Naive thymus-derived CD4-positive, alpha-beta T cell (primary cell): Measurements from ENCODE around the gene NAA16. TPM values are rescaled to one million over a fixed set of nuclear protein-coding genes. Genes with fewer than 3 reads are reported as not detected.
"Not testable (repeated sequence)": the region's sequence is repeated elsewhere in the genome, so short reads cannot be mapped to it uniquely, and the experiment has no call there.

ENCODE experiments used
- ATAC-seq: fragments of 150-1000 bp; cut with Tn5 transposase; 2 replicates; pipeline ENCODE4 v1.10.0; 2021; ENCODE audit warnings: mild to moderate bottlenecking, moderate library complexity
- CTCF ChIA-PET: fragments of 350-600 bp; sonication (Branson Sonifier 250); formaldehyde crosslinking; loops from one replicate; lab custom pipeline; 2021; ENCODE audit warnings: antibody characterized with exemption; lab: Charles Lee
- POLR2A ChIA-PET: fragments of 350-600 bp; sonication (Branson Sonifier 250); formaldehyde crosslinking; loops from one replicate; lab custom pipeline; 2021; ENCODE audit warnings: antibody characterized with exemption, inconsistent platforms; lab: Charles Lee
- DNase-seq, 9 donors: peaks; one replicate each; pipeline versions ENCODE4 v3.0.0 to v3.0.0-alpha.2; 2020 to 2022; ENCODE audit warnings: mixed read lengths in 1 of 9
- H3K27ac ChIP-seq: one replicate; pipeline ENCODE4 v1.7.0; 2013; ENCODE audit warnings: mild to moderate bottlenecking, low read depth, low read length, moderate library complexity
- H3K27me3 ChIP-seq, 2 donors: one replicate each; pipeline ENCODE4 v1.7.0; 2013; ENCODE audit warnings: low read length in 2 of 2, mild to moderate bottlenecking in 2 of 2, moderate library complexity in 2 of 2; ENCODE audit not compliant: control insufficient read depth in 2 of 2, insufficient read depth in 2 of 2
- H3K36me3 ChIP-seq, 3 experiments: 1 replicate in 2 of 3; 2 replicates in 1 of 3; pipeline ENCODE4 v1.7.0; 2013; ENCODE audit warnings: low read length in 3 of 3, mild to moderate bottlenecking in 3 of 3, moderate library complexity in 1 of 3; ENCODE audit not compliant: insufficient read depth in 3 of 3, control insufficient read depth in 2 of 3
- H3K4me1 ChIP-seq, 2 donors: one replicate each; pipeline ENCODE4 v1.7.0; 2013; ENCODE audit warnings: low read length in 2 of 2, mild to moderate bottlenecking in 2 of 2, moderate library complexity in 1 of 2; ENCODE audit not compliant: control insufficient read depth in 2 of 2, insufficient read depth in 2 of 2
- H3K4me3 ChIP-seq: 2 replicates; pipeline ENCODE4 v1.7.0; 2013; ENCODE audit warnings: mild to moderate bottlenecking, low read length
- H3K9me3 ChIP-seq, 3 experiments: 1 replicate in 2 of 3; 2 replicates in 1 of 3; pipeline ENCODE4 v1.7.0; 2013; ENCODE audit warnings: low read length in 3 of 3; ENCODE audit not compliant: control insufficient read depth in 2 of 3
- H3K27ac Mint-ChIP-seq, 9 donors: one replicate each; pipeline ENCODE4 v1.8.0; 2020 to 2022; ENCODE audit warnings: mixed read lengths in 9 of 9, mild to moderate bottlenecking in 8 of 9, moderate library complexity in 5 of 9, inconsistent platforms in 2 of 9
- H3K27me3 Mint-ChIP-seq, 5 donors: one replicate each; pipeline ENCODE4 v1.8.0; 2021 to 2022; ENCODE audit warnings: mixed read lengths in 5 of 5, mild to moderate bottlenecking in 1 of 5
- H3K36me3 Mint-ChIP-seq, 5 donors: one replicate each; pipeline ENCODE4 v1.8.0; 2020 to 2022; ENCODE audit warnings: mixed read lengths in 5 of 5, mild to moderate bottlenecking in 3 of 5, inconsistent platforms in 1 of 5
- H3K4me1 Mint-ChIP-seq, 7 donors: one replicate each; pipeline ENCODE4 v1.8.0; 2020 to 2022; ENCODE audit warnings: mixed read lengths in 7 of 7, mild to moderate bottlenecking in 3 of 7, inconsistent platforms in 1 of 7
- H3K4me3 Mint-ChIP-seq, 10 donors: one replicate each; pipeline ENCODE4 v1.8.0; 2020 to 2022; ENCODE audit warnings: mild to moderate bottlenecking in 10 of 10, mixed read lengths in 10 of 10, moderate library complexity in 6 of 10, inconsistent platforms in 2 of 10
- H3K9me3 Mint-ChIP-seq, 11 donors: one replicate each; pipeline ENCODE4 v1.8.0; 2020 to 2022; ENCODE audit warnings: mixed read lengths in 11 of 11, mild to moderate bottlenecking in 4 of 11, inconsistent platforms in 1 of 11, moderate library complexity in 1 of 11
- intact Hi-C, 2 donors: fragments of 100-400 bp; cut with micrococcal nuclease; formaldehyde crosslinking; loops; one replicate each; pipeline ENCODE4 v1.15.1; 2023
- polyA plus RNA-seq, 2 donors: library from polyadenylated mRNA; unstranded; fragments of 300-500 nt; fragmentation: Illumina TruSeq; gene quantifications; one replicate each; pipeline ENCODE4 v1.2.3, GENCODE V29; 2021
- total RNA-seq, 6 experiments: library from RNA in 5 of 6; stranded (reverse) in 5 of 6; gene quantifications; 1 replicate in 5 of 6; 2 replicates in 1 of 6; pipeline ENCODE4 v1.2.3 and lab custom pipeline; 2021 to 2026

Gene NAA16
- total and polyA plus RNA-seq, 7 experiments from 2014 or later, result 15.8 to 99.6 (median 49.4) TPM

DNA sequence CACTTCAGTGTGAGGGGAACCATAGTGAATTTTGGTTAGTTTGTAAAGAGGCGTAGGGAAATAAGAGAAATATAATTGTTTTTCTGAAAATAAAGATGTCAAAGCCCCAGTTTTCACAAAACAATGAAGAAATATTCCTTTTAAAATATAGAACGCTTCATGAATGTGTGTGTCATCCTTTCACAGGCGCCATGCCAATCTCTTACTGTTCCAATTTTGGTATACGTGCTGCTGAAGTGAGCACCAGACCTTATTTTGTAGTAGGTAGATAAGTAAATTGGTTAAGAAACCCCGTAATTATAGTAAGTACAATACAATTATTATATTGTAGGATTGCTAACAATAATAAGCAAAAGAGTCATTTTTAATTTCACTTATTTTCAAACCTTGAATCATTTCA, 43.3 kb downstream of the NAA16 start:
- peak overlapping the region in 2 of 10 donors; percentile 29 to 78 for H3K4me3 Mint-ChIP-seq
- POLR2A ChIA-PET, result interaction anchor here (0.9 to 1.0 kb wide), 2 partner anchors 26 to 105 kb away, joined by 3 to 5 read pairs; no protein-coding TSS in a partner anchor
- intact Hi-C loops, result loop anchor here (5.0 kb wide), 2 partner anchors 33 to 363 kb away; no protein-coding TSS in a partner anchor
- H3K27ac Mint-ChIP-seq, result peak overlapping the region in 8 of 9 donors; percentile 58 to 96 (median 90)
- Histone ChIP-seq H3K4me3 (no peak overlapping the region), H3K27ac (no peak overlapping the region), H3K9me3 (no peaks in the 10 kb centered on the region), H3K36me3 (no peaks in the 10 kb centered on the region), H3K4me1 (peaks cover 36 to 63% of the 10 kb centered on the region in 2 donors), H3K27me3 (no peaks in the 10 kb centered on the region)
- H3K27me3 Mint-ChIP-seq, result no peaks in the 10 kb centered on the region
- H3K36me3 Mint-ChIP-seq, result peaks cover 0 to 30% (median 18%) of the 10 kb centered on the region in 5 donors
- CTCF ChIA-PET, result interaction anchor here (0.6 to 1.1 kb wide), 4 partner anchors 21 to 314 kb away, joined by 3 to 6 read pairs (median 3); no protein-coding TSS in a partner anchor
- H3K9me3 Mint-ChIP-seq, result no peaks in the 10 kb centered on the region
- no peak for ATAC-seq
- peaks cover 28 to 73% (median 62%) of the 10 kb centered on the region in 7 donors for H3K4me1 Mint-ChIP-seq
- DNase-seq, result no peak

DNA sequence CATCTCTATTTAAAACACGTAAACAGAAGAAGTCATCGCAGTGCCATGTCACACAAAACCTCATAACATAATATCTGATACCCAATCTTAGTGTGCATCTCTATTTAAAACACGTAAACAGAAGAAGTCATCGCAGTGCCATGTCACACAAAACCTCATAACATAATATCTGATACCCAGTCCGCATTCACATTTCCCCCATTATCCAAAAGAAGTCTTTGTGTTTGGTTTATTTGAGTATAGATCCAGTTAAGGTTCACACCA, 45.2 kb downstream of the NAA16 start:
- not testable (repeated sequence) for H3K9me3 ChIP-seq, H3K27me3 ChIP-seq, H3K9me3 Mint-ChIP-seq, DNase-seq, H3K27me3 Mint-ChIP-seq, H3K36me3 ChIP-seq
- Mint-ChIP-seq H3K27ac (peak overlapping the region; percentile 91 to 98 (median 96)), H3K4me1 (peaks cover 31 to 84% (median 72%) of the 10 kb centered on the region in 7 donors), H3K36me3 (peaks cover 0 to 43% (median 29%) of the 10 kb centered on the region in 5 donors), H3K4me3 (peak overlapping the region; percentile 66 to 87 (median 79))
- Histone ChIP-seq H3K4me1 (peaks cover 36 to 69% of the 10 kb centered on the region in 2 donors), H3K4me3 (peak overlapping the region; percentile 14), H3K27ac (peak overlapping the region; percentile 83)
- POLR2A ChIA-PET, result interaction anchor here (1.0 to 1.9 kb wide), 8 partner anchors 10 to 229 kb away, joined by 3 to 19 read pairs (median 4); no protein-coding TSS in a partner anchor
- intact Hi-C loops, result loop anchor here (1.0 to 5.0 kb wide), 10 partner anchors 24 to 691 kb away; partner anchors contain the start of genes DGKH (in 1 of the 2), KBTBD6 (in 1 of the 2) and VWA8 (in 1 of the 2)
- peak; percentile 6 for ATAC-seq
- CTCF ChIA-PET, result interaction anchor here (1.1 to 1.9 kb wide), 4 partner anchors 21 to 296 kb away, joined by 4 to 7 read pairs (median 5); no protein-coding TSS in a partner anchor

DNA sequence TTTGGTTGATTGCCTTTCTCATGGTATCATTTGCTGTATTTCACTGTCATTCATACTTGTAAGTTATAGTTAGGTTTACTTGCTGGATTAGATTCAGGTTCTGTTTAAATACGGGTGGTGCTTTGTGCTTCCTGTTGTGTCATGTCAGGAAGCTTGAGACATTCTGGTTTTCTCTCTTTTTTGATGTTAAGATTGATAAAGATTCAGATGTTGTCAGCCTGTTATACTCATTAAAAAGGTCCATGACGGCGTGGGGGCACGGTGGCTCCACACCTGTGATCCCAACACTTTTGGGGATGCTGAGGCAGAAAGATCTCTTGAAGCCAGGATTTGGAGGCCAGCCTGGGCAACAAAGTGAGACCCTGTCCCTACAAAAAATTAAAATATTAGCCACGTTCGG, 45.7 kb downstream of the NAA16 start:
- Mint-ChIP-seq H3K27me3 (no peaks in the 10 kb centered on the region), H3K27ac (peak overlapping the region; percentile 91 to 98 (median 96)), H3K4me1 (peaks cover 31 to 88% (median 76%) of the 10 kb centered on the region in 7 donors), H3K9me3 (no peaks in the 10 kb centered on the region), H3K36me3 (peaks cover 1 to 48% (median 34%) of the 10 kb centered on the region in 5 donors), H3K4me3 (peak overlapping the region; percentile 66 to 87 (median 78))
- DNase-seq (peak in 7 of 9 donors; percentile 58 to 74 (median 71)), ATAC-seq (peak; percentile 83)
- intact Hi-C loops, result loop anchor here (1.0 to 5.0 kb wide), 12 partner anchors 9 to 691 kb away; partner anchors contain the start of genes DGKH (in 1 of the 2), KBTBD6 (in 1 of the 2), RGCC (in 1 of the 2) and VWA8 (in 1 of the 2)
- Histone ChIP-seq H3K36me3 (peaks cover 0 to 7% (median 5%) of the 10 kb centered on the region in 3 experiments), H3K27ac (peak overlapping the region; percentile 83), H3K27me3 (no peaks in the 10 kb centered on the region), H3K4me3 (peak overlapping the region; percentile 14), H3K4me1 (peaks cover 36 to 69% of the 10 kb centered on the region in 2 donors), H3K9me3 (no peaks in the 10 kb centered on the region)
- ChIA-PET POLR2A (interaction anchor here (0.6 to 1.9 kb wide), 15 partner anchors 10 to 295 kb away, joined by 3 to 19 read pairs (median 4); partner anchors contain the start of gene RGCC), CTCF (interaction anchor here (0.9 to 1.9 kb wide), 7 partner anchors 11 to 296 kb away, joined by 3 to 7 read pairs (median 5); no protein-coding TSS in a partner anchor)

DNA sequence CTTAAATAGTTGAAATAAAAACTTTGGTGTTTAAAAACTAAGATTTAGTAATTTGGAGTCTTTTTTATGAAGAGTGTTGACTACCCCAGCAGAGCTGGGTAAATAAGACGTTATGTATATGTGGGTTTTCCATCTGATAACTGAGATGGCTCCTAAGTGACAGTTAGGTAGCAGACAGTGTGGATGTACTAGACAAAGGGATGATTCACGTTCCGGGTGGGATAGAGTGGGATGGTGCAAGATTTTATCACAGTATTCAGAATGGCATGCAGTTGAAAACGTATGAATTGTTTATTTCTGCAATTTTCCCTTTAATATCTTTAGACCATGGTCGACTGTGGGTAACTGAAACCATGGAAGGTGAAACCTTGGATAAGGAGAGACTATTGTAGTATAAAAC, 50.4 kb downstream of the NAA16 start:
- peaks cover 20 to 86% (median 75%) of the 10 kb centered on the region in 7 donors for H3K4me1 Mint-ChIP-seq
- CTCF ChIA-PET, result no interaction called here
- no peaks in the 10 kb centered on the region for H3K9me3 Mint-ChIP-seq
- H3K4me3 Mint-ChIP-seq, result no peak overlapping the region
- H3K4me1 ChIP-seq, result peaks cover 15 to 33% of the 10 kb centered on the region in 2 donors
- DNase-seq (no peak), ATAC-seq (no peak)
- intact Hi-C loops, result no loop called here
- POLR2A ChIA-PET, result interaction anchor here (0.6 kb wide), 2 partner anchors 40 to 541 kb away, joined by 3 read pairs; no protein-coding TSS in a partner anchor
- H3K36me3 ChIP-seq, result peaks cover 12 to 29% (median 18%) of the 10 kb centered on the region in 3 experiments
- no peak overlapping the region for H3K4me3 ChIP-seq
- H3K36me3 Mint-ChIP-seq, result peaks cover 18 to 72% (median 51%) of the 10 kb centered on the region in 5 donors
- no peaks in the 10 kb centered on the region for H3K9me3 ChIP-seq
- H3K27me3 Mint-ChIP-seq, result no peaks in the 10 kb centered on the region
- peak overlapping the region in 7 of 9 donors; percentile 10 to 89 (median 49) for H3K27ac Mint-ChIP-seq
- no peaks in the 10 kb centered on the region for H3K27me3 ChIP-seq
- H3K27ac ChIP-seq, result no peak overlapping the region

DNA sequence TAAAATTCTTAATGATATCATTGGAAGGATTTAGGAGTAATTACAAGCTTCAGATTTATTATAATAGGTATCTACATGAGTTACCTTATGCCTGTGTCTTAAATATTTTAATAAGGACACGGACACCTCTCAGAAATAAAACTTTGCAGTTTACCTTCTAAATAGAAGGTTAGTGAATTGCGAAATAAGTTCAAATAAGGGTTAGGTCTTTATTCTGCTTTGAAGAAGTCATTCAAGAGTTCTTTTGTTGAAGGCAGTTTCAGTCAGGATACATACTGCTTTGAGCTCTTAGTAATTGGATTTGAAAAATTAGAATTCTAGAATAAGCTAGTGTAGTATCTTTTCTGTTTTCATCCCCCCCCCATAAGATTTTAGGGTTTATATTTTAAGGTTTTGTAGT, 53.0 kb downstream of the NAA16 start:
- Mint-ChIP-seq H3K36me3 (peaks cover 21 to 84% (median 68%) of the 10 kb centered on the region in 5 donors), H3K27ac (peak overlapping the region in 2 of 9 donors; percentile 63 to 70), H3K4me1 (peaks cover 4 to 78% (median 54%) of the 10 kb centered on the region in 7 donors), H3K4me3 (no peak overlapping the region), H3K27me3 (no peaks in the 10 kb centered on the region), H3K9me3 (peaks cover 0 to 4% (median 0%) of the 10 kb centered on the region in 11 donors)
- ChIA-PET CTCF (interaction anchor here (0.5 kb wide), 1 partner anchor 94 kb away, joined by 3 read pairs; no protein-coding TSS in a partner anchor), POLR2A (no interaction called here)
- H3K9me3 ChIP-seq, result no peaks in the 10 kb centered on the region
- H3K36me3 ChIP-seq, result peaks cover 18 to 43% (median 19%) of the 10 kb centered on the region in 3 experiments
- H3K4me3 ChIP-seq, result no peak overlapping the region
- no peak overlapping the region for H3K27ac ChIP-seq
- ATAC-seq (no peak), DNase-seq (no peak)
- peaks cover 0 to 10% of the 10 kb centered on the region in 2 donors for H3K4me1 ChIP-seq
- intact Hi-C loops, result no loop called here
- no peaks in the 10 kb centered on the region for H3K27me3 ChIP-seq

DNA sequence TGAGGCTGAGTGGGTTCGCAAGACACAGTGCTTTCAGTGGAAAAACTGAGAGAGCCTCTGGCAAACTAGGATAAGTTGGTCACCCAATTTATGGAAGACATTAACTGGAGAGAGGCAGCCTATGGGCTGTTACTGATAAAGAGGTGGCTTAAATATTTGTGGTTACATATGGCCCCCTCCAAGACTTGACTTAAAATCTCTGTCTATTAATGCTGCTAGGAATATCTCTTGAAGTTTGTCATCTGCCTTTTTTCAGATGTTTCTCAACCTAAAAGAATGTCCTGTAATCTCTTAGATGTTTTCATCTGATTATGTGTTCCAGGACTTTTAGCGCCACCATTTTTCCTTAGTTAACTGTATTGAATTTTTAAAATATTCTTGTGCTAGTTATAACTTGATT, 54.6 kb downstream of the NAA16 start:
- intact Hi-C loops, result loop anchor here in 1 of 2 donors (1.0 kb wide), 1 partner anchor 8 kb away; no protein-coding TSS in a partner anchor
- H3K9me3 ChIP-seq, result no peaks in the 10 kb centered on the region
- no peaks in the 10 kb centered on the region for H3K4me1 ChIP-seq
- ChIA-PET POLR2A (interaction anchor here (0.9 to 1.0 kb wide), 2 partner anchors 10 to 99 kb away, joined by 3 to 4 read pairs; no protein-coding TSS in a partner anchor), CTCF (interaction anchor here (0.6 kb wide), 1 partner anchor 161 kb away, joined by 4 read pairs; no protein-coding TSS in a partner anchor)
- no peak overlapping the region for H3K4me3 ChIP-seq
- Mint-ChIP-seq H3K27me3 (no peaks in the 10 kb centered on the region), H3K27ac (peak overlapping the region in 3 of 9 donors; percentile 49 to 76 (median 49)), H3K4me1 (peaks cover 3 to 67% (median 43%) of the 10 kb centered on the region in 7 donors), H3K36me3 (peaks cover 31 to 84% (median 74%) of the 10 kb centered on the region in 5 donors), H3K4me3 (no peak overlapping the region), H3K9me3 (peaks cover 0 to 8% (median 0%) of the 10 kb centered on the region in 11 donors)
- ATAC-seq (no peak), DNase-seq (no peak)
- H3K36me3 ChIP-seq, result peaks cover 13 to 55% (median 24%) of the 10 kb centered on the region in 3 experiments
- no peak overlapping the region for H3K27ac ChIP-seq
- no peaks in the 10 kb centered on the region for H3K27me3 ChIP-seq
